Kidney (tissue), 14 donors: Measurements from ENCODE around the gene SPOCK2. TPM values are rescaled to one million over a fixed set of nuclear protein-coding genes. Genes with fewer than 3 reads are reported as not detected.

Experiments
- DNase-seq, 5 donors: peaks; one replicate each; pipeline ENCODE4 v3.0.0-alpha.2; 2013 to 2020
- FAIRE-seq: peaks from 2 replicates; lab custom pipeline; 2012; peaks lifted over from hg19 to GRCh38; lab: Jason Lieb, UNC
- H3K27ac ChIP-seq, 2 donors: one replicate each; pipeline ENCODE4 v1.7.0; 2013; ENCODE audit warnings: low read depth in 2 of 2, low read length in 2 of 2, inconsistent platforms in 1 of 2
- H3K27me3 ChIP-seq: one replicate; pipeline ENCODE4 v1.7.1; 2013; ENCODE audit warnings: low read length, inconsistent platforms; ENCODE audit not compliant: control insufficient read depth, insufficient read depth
- H3K36me3 ChIP-seq, 3 donors: one replicate each; pipeline versions ENCODE4 v1.7.0 to v1.7.1; 2013; ENCODE audit warnings: low read length in 3 of 3, control low read depth in 1 of 3, inconsistent platforms in 1 of 3; ENCODE audit not compliant: insufficient read depth in 3 of 3, control insufficient read depth in 2 of 3
- H3K4me1 ChIP-seq, 3 donors: one replicate each; pipeline versions ENCODE4 v1.7.0 to v1.7.1; 2013; ENCODE audit warnings: low read length in 3 of 3, inconsistent platforms in 1 of 3, low read depth in 1 of 3; ENCODE audit not compliant: control insufficient read depth in 2 of 3, insufficient read depth in 2 of 3
- H3K4me3 ChIP-seq, 3 donors: one replicate each; pipeline versions ENCODE4 v1.7.0 to v1.8.1; 2013; ENCODE audit warnings: low read length in 3 of 3, control low read depth in 1 of 3, inconsistent platforms in 1 of 3
- H3K9ac ChIP-seq, 3 donors: one replicate each; pipeline versions ENCODE4 v1.7.0 to v1.7.1; 2013; ENCODE audit warnings: low read length in 3 of 3, control low read depth in 1 of 3, inconsistent platforms in 1 of 3
- H3K9me3 ChIP-seq, 3 donors: one replicate each; pipeline versions ENCODE4 v1.7.0 to v1.7.1; 2013; ENCODE audit warnings: low read length in 3 of 3, control low read depth in 1 of 3, inconsistent platforms in 1 of 3; ENCODE audit not compliant: control insufficient read depth in 2 of 3, insufficient read depth in 1 of 3
- CTCF ChIP-seq: IDR thresholded peaks from 3 replicates; pipeline ENCODE4 v1.5.1; 2012; ENCODE audit warnings: mild to moderate bottlenecking, moderate library complexity, borderline replicate concordance; ENCODE audit not compliant: insufficient read depth; ENCODE audit errors: extremely low read depth
- intact Hi-C: fragments of 100-400 bp; cut with DNase I; formaldehyde crosslinking; loops from one replicate; pipeline ENCODE4 v1.11.1; 2022
- polyA plus RNA-seq: library from polyadenylated mRNA; stranded (reverse); fragments of 350-450 nt; fragmentation: Illumina TruSeq; extraction: RNeasy Lipid Tissue Mini Kit (QIAGEN cat#74804); gene quantifications from one replicate; pipeline ENCODE4 v1.2.3, GENCODE V29; 2014; ENCODE audit warnings: low read depth, low replicate concordance; ENCODE audit not compliant: insufficient read depth
- total RNA-seq: library from RNA; stranded (reverse); fragmentation: NEBNext Ultra II Directional; extraction: Animal tissue kit (Norgen Biotek cat#: 25700); gene quantifications from one replicate; pipeline ENCODE4 v1.2.1, GENCODE V29; 2021
- donor health status: control.
- donor health status: control.
- donor health status: control.
- donor health status: control.
- donor health status: control.
- donor health status: DM: yes; HTN: yes; CAD: no.
- donor health status: Normal renal cell carcinoma (clear cell type).

Gene SPOCK2
- total and polyA plus RNA-seq, 2 donors from 2014 or later, result 19.7 to 103 TPM

- DNase-seq (no peak), FAIRE-seq (no peak)
- intact Hi-C loops, result no loop called here
- no peak overlapping the region for H3K27ac ChIP-seq
- no peak overlapping the region for H3K4me3 ChIP-seq
- TF ChIP-seq CTCF, result no peak
- H3K9me3 ChIP-seq, result no peaks in the 10 kb centered on the region
- no peak overlapping the region for H3K9ac ChIP-seq
- H3K36me3 ChIP-seq, result no peaks in the 10 kb centered on the region
- H3K4me1 ChIP-seq, result peaks cover 0 to 11% (median 0%) of the 10 kb centered on the region in 3 donors
- peaks cover 5% of the 10 kb centered on the region for H3K27me3 ChIP-seq
Observed at GRCh38 chr10:72085166-72085565, 3.2 kb downstream of the SPOCK2 start.

GRCh38 chr10:72083790-72084459 is 4.4 kb downstream of the SPOCK2 start:
- H3K9ac ChIP-seq, result no peak overlapping the region
- no peaks in the 10 kb centered on the region for H3K36me3 ChIP-seq
- H3K27me3 ChIP-seq, result peaks cover 5% of the 10 kb centered on the region
- no peak overlapping the region for H3K27ac ChIP-seq
- no peak overlapping the region for H3K4me3 ChIP-seq
- DNase-seq, result no peak
- peaks cover 0 to 9% (median 0%) of the 10 kb centered on the region in 3 donors for H3K4me1 ChIP-seq
- FAIRE-seq, result no peak
- intact Hi-C loops, result no loop called here
- no peaks in the 10 kb centered on the region for H3K9me3 ChIP-seq
- no peak for TF ChIP-seq CTCF

GRCh38 chr10:72082856-72083789 is 5.2 kb downstream of the SPOCK2 start:
- Histone ChIP-seq H3K27me3 (peaks cover 5% of the 10 kb centered on the region), H3K27ac (no peak overlapping the region), H3K4me1 (peaks cover 0 to 7% (median 0%) of the 10 kb centered on the region in 3 donors), H3K4me3 (no peak overlapping the region), H3K36me3 (no peaks in the 10 kb centered on the region), H3K9me3 (no peaks in the 10 kb centered on the region), H3K9ac (no peak overlapping the region)
- DNase-seq (peak in 4 of 5 donors; percentile 52 to 78 (median 72)), FAIRE-seq (no peak)
- intact Hi-C loops, result no loop called here
- no peak for TF ChIP-seq CTCF
